ENCODE results near the gene SORBS2.

The SORBS2 gene

DNA sequence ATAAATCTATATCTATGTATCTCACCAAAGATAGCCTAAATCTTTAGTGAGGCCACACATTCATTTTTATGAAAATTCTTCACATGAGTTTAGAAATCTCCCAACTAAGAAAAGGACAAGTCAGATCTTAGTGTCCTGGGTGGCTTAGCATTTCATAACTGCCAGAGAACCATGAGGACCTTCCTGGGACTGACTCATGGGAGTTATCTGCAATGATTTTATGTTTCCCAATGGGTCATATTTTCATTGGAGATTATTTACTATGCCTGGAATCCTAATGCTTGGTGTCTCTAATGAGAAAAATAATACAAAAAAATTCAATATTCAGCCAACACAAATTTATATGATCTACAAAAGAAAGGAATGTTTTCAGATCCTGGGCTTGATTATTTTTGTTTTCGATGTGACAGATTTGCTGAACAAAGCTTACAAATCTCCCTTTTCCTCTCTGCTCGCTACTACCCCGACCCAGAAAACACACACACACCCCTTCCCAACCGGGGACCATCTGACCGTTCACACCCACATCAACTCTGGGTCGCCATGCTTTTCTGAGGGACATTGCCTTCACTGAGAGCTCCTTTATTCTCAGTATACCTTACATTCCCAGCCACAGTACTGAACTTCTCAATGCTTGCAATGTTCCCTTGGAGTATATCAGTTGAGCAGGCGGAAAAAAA, 40.1 kb downstream of the SORBS2 start:
- no peak for DNase-seq

GRCh38 chr4:185767528-185767927, 44.5 kb downstream of the SORBS2 start:
- no peak for DNase-seq

DNA sequence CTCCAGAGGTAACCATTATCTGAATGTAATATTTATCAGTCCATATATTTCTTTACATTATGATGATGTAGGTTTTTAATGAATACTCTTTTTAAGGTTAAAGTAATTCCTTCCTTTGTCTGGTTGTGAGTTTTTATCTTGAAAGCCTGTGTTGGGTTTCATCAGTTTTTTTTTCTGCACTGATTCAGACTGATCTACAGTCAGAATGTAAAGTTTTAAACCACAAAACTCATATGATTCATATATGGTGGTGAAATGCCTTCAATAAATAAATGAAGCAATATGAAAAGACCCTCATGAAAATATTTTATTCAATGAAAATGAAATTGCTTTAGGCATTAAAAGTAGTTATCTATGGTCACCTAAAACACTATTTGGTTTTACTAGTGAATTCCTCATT, 47.1 kb downstream of the SORBS2 start:
- no peak for DNase-seq

DNA sequence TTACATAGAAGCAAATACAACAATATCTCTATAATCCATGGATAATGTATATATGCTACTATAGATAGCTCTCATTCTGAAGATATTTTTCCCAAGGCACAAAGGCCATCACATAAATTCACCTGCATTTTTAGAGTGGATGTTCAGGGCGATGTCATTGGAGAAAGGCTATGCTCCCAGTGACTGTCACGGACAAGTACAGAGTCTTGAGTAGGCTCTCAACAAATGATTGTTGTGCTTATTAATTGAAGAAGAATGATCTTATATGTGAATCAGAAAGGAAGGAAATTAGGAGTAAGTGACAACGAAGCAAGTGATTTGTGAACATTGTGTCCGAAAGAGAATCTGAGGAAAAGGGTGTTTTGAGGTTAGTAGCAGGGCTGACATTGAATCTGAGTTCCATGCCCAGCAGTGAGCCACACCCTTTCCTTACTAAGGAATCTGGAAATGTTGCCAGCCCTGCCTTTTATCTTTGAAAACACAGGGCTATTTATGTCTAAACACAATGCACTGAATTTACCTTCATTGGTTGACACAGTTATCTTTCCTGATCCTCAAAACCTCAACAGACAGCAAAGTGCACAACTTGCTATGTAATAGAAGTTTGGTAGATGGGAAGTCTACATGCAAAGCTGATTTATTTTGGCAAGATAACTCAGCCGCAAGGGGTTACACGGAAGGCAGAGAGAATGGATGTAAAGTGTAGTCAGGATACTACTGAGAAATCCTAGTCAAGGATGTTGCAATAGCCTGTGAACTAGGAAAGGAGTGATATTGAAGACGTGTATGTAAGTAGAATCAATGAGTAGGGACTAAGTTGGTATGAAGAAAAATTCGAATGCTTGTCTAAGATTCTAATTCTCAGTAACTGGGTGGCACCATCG, 50.4 kb downstream of the SORBS2 start:
- DNase-seq = no peak

DNA sequence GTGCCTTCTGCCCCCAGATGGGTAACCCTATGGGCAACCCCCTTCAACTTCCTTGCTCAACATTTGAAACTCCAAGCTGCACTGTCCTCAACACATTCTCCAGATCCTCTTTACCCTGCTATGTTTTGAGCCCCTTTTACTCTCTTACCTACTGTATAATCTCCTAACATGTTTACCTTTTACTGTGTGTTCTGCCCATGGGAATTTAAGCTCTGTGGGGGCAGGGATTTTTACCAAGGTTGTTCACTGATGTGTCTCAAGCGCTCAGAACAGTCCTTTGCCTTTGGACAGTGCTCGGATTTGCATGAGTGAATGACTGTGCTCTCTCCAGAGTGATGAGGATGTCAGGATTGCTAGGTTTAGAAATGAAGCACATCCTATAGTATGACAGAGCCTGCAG, 53.2 kb downstream of the SORBS2 start:
- no peak for DNase-seq

- no peak for DNase-seq
Measured at GRCh38 chr4:185755451-185755850, 56.5 kb downstream of the SORBS2 start.

- no peak for DNase-seq
Measured at GRCh38 chr4:185754961-185755360, 57.0 kb downstream of the SORBS2 start.

DNA sequence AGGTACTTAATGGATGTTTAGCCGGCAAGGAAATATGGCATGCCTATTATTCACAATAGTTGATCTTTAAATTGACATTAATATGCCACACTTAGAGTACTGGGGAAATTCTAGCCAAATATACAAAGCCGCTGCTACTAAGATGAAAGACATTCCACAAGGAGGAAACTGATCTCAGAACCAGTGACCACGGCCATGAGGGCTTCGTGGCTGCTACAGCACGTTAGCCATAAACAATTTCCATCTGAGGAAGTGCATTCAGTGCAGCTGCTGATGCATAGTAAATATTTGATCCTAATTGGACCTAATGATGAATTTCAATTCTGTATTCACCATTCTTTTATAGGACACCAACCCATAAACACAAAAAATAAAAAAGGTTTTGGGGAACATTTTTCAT, 59.1 kb downstream of the SORBS2 start:
- DNase-seq = no peak

GRCh38 chr4:185749858-185750257, 62.1 kb downstream of the SORBS2 start:
- no peak for DNase-seq

DNA sequence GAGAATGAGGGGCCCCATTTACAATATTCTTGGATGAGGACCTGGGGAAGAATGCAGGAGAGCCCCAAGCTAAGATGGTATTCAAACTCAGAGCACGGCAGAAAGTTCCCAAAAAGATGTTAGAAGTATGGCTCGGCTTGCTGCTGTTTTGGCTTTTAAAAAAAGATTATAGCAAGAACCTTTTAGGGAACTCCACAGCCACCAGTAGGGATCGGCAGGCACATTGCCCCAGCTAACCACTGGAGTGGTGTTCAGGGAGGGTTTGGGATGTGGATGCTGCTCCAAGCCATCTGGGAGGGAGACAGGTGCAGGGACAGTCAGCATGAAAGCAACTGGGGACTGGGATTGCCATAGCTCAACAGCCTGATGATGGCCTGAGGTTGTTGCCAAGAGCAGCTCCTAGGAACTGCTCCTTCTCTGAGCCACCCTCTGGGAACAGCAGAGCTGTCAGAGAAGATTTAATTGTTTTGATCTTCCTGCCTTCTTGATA, 63.0 kb downstream of the SORBS2 start:
- no peak for DNase-seq

- no peak for DNase-seq
Measured at GRCh38 chr4:185745891-185746290, 66.1 kb downstream of the SORBS2 start.

DNA sequence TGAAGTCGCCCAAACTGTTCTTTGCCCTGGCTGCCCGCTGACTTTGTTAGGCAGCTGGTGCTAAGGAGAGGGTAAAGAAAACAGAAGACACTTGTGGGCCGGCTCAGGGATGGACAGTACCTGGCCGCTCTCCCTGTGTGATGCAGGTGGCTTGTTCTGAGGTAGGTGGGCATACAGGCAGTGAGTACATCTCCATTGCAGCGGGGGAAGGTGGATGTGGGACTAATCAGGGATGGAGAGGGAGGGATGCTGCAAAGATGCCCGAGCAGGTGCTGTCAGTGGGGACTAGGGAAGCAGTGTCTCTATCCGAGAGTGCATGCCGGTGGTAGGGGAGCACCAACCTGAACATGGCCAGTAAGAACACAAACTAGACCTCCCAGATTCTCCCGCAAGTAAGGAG, 67.0 kb downstream of the SORBS2 start:
- no peak for DNase-seq

GRCh38 chr4:185744488-185744862, 67.5 kb downstream of the SORBS2 start:
- DNase-seq = no peak

DNA sequence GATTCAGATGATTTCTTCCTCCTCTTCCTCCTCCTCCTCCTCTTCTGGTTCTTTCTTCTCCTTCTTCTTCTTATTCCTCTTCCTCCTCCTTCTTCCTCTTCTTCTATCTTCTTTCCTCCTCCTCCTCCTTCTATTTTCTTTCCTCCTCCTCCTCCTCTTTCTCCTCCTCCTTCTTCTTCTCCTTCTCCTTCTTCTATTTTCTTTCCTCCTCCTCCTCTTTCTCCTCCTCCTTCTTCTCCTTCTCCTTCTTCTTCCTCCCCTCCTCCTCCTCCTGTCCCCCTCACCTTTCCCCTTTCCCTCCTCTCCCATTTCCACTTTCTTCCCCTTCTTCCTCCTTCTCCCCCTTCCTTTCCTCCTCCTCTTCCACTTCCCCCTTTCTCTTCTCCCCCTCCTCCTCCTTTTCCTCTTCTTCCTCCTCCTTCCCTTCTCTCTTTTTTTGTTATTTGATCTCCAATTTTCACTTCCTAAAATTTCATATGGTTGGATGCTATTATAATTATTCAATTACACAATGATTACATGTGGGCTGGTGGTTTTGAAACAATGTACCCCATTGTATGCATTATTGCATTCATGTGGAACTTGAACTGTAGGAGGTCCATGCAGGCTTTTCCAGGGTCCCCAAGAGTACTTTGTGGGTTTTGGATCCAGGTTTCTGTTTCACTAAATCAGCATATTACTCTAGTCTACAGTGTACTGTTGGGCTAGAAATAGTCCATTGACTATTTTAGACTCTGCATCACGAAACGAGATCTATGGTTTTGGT, 68.1 kb downstream of the SORBS2 start:
- DNase-seq = no peak

DNA sequence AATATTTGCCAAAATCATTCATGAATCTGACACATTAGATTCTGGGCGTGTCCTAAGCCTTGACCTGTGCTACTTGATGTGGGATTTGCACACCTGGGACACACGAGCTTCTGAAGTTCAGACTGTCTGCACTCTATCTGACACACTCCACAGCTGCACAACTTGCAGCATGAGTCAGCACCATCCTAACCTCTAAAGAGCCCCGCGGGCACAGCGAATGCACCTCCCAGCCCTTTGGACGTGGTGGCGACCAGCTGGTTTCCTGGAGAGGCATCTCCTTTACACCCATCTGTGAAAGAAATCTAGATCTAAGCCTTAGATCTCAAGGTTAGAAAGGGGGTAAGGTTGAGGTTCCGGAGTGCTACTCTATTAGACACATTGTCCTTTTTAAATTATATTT, 69.2 kb downstream of the SORBS2 start:
- no peak for DNase-seq

DNA sequence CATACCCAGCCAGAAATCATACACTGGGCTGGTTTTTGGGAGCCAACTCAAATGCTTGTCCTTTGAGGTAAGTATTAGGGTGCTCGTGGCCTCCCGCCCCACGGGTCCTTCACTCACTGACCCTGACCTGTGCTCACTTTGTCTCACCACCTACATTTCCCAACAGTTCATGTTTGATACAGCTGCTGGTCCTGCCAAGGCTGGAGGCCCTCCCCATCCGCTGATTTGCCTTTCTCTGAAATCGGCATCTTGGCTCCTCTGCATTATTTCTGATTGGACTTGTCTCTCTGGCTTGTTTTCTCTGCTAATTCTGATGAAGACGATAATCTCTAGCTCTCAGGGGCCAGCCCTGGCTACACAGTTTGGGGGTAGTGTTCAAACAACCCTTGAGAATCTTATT, 70.2 kb downstream of the SORBS2 start:
- no peak for DNase-seq

DNA sequence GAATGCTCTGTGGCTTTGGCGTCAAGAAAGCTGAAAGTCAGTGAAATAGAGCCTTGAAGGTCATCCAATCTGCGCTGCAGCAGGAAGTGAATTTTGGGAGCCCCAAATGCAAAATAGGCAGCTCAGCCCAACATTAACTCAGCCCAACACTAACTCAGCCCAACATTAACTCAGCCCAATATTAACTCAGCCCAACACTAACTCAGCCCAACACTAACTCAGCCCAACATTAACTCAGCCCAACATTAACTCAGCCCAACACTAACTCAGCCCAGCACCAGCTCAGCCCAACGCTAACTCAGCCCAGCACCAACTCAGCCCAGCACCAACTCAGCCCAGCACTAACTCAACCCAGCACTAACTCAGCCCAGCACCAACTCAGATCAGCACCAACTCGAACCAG, 71.5 kb downstream of the SORBS2 start:
- DNase-seq = no peak

DNA sequence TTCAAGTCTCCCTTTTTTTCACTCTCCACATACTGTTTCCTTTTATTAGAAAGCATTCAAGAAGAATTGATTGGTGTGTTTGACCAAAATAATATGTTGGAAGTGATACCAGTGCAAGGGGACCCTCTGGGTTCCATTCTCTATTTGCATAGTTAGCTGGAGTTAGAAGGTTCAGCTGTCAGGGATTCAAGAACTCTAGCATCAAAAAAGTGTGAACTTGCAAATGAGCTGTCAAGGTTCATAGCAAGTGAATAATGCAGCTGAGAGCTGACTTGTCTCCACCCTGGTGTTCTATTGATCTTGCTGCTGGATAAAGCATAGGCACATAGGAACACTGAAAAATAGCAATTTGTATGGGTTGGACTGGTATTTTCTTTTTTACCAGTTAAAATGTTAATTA, 73.2 kb downstream of the SORBS2 start:
- DNase-seq = no peak

DNA sequence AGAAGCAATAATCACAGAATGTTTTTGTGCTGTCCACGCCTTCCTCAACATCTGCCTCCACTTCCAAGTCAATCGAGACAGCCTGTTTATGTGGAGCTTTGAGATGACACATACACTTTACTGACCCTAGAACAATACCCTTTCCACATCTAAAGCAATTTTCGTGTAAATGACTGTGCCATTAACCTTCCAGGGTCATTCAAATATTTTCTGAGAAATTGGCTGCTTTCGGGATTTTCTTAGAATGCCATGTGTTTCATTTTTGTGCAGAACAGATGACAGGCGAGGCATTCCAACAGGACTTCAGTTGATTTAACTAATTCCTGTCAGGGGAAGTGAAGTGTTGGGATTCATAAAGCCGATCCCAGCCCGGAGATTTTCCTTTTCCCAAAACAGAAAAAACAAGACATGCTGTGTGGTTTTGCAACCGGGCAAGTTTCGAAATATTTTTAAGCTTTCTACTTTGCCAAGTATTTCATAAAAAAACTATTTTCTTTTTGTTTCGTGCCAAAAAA, 73.9 kb downstream of the SORBS2 start:
- DNase-seq = no peak

- DNase-seq = no peak
Measured at GRCh38 chr4:185737489-185738037, 74.4 kb downstream of the SORBS2 start.

- no peak for DNase-seq
Measured at GRCh38 chr4:185736882-185737281, 75.1 kb downstream of the SORBS2 start.

DNA sequence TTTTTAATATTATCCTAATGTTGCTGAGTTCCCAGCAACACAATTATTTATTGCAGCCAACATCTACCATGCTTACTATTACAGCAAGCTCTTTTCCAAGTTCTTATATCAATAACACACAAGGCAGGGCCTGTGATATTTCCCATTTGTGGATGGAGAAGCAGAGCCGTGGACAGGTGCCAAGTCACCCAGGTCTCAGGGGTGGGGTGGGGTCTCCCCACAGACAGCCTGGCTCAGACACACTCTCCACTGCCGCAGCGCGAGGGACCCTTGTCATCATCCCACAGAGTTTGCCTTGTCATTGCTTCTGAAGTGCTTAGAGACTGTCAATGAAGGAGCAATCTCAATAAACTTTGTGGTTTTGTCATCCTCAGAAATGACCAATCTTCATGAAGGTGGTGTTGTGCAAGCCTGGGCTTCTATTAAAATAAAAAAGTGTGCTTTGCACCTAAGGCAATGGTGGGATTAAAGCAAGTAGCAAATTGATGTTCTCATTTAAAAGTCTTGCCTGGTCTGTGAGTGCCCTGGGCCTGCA, 76.1 kb downstream of the SORBS2 start:
- no peak for DNase-seq

GRCh38 chr4:185734930-185735329, 77.1 kb downstream of the SORBS2 start:
- no peak for DNase-seq

Data from NCI-H524 treated with DMSO at 0.1 percent for 48 hours (cell line).